HepG2 (cell line): Measurements from ENCODE around the gene NECTIN3. TPM values are rescaled to one million over a fixed set of nuclear protein-coding genes. Genes with fewer than 3 reads are reported as not detected.
A peak's percentile ranks its signal among the peaks of the same experiment; 100 is the strongest.

Source experiments
- GMEB1 ChIP-seq: sonication (generic); formaldehyde crosslinking; IDR thresholded peaks from 2 replicates; pipeline ENCODE4 v1.5.1; 2020; ENCODE audit warnings: missing genetic modification reagents, mild to moderate bottlenecking, borderline replicate concordance
- GZF1 ChIP-seq: sonication (generic); formaldehyde crosslinking; IDR thresholded peaks from 2 replicates; pipeline ENCODE4 v1.5.1; 2020; ENCODE audit warnings: mild to moderate bottlenecking, missing genetic modification reagents
- LBX2 ChIP-seq: sonication (generic); formaldehyde crosslinking; IDR thresholded peaks from 2 replicates; pipeline ENCODE4 v1.5.0; 2020; ENCODE audit warnings: missing genetic modification reagents, mild to moderate bottlenecking, borderline replicate concordance
- MXD1 ChIP-seq: sonication (generic); formaldehyde crosslinking; IDR thresholded peaks from 2 replicates; pipeline ENCODE4 v1.4.0; 2020; ENCODE audit warnings: mild to moderate bottlenecking, missing genetic modification reagents
- NFKB2 ChIP-seq: sonication (generic); formaldehyde crosslinking; IDR thresholded peaks from 2 replicates; pipeline ENCODE4 v1.4.0; 2020; ENCODE audit warnings: missing genetic modification reagents, borderline replicate concordance
- SRSF1 ChIP-seq: fragments of 200-400 bp; formaldehyde crosslinking; optimal IDR thresholded peaks from 2 replicates; pipeline ENCODE3; 2017; ENCODE audit warnings: mild to moderate bottlenecking, low read depth, low read length, moderate library complexity
- TAF1 ChIP-seq: sonication (generic); formaldehyde crosslinking; IDR thresholded peaks from 2 replicates; pipeline ENCODE4 v1.4.0; 2020; ENCODE audit warnings: missing genetic modification reagents
- TFDP2 ChIP-seq: sonication (generic); formaldehyde crosslinking; IDR thresholded peaks from 2 replicates; pipeline ENCODE4 v1.4.0; 2020; ENCODE audit warnings: missing genetic modification reagents
- TGIF2 ChIP-seq: IDR thresholded peaks from 2 replicates; pipeline ENCODE4 v1.6.1; 2016; ENCODE audit warnings: control low read depth, missing compliant biosample characterization
- ZNF124 ChIP-seq: sonication (generic); formaldehyde crosslinking; IDR thresholded peaks from 2 replicates; pipeline ENCODE4 v1.4.0; 2020; ENCODE audit warnings: missing genetic modification reagents
- ZNF30 ChIP-seq: sonication (generic); formaldehyde crosslinking; IDR thresholded peaks from 2 replicates; pipeline ENCODE4 v1.5.0; 2020; ENCODE audit warnings: mild to moderate bottlenecking, missing genetic modification reagents
- ZNF468 ChIP-seq: sonication (generic); formaldehyde crosslinking; IDR thresholded peaks from 2 replicates; pipeline ENCODE4 v1.8.0; 2022; ENCODE audit warnings: mild to moderate bottlenecking, moderate library complexity, missing genetic modification reagents
- ZNF720 ChIP-seq: sonication (generic); formaldehyde crosslinking; IDR thresholded peaks from 2 replicates; pipeline ENCODE4 v1.4.0; 2020; ENCODE audit warnings: missing genetic modification reagents
- ZNF737 ChIP-seq: sonication (generic); formaldehyde crosslinking; IDR thresholded peaks from 2 replicates; pipeline ENCODE4 v1.5.0; 2020; ENCODE audit warnings: missing genetic modification reagents, mild to moderate bottlenecking, borderline replicate concordance
- polyA plus RNA-seq, 8 experiments: library from polyadenylated mRNA; depleted of rRNA in 3 of 8; stranded (reverse) in 7 of 8; unstranded in 1 of 8; fragments of >200 nt; fragmentation: Illumina TruSeq in 4 of 8; extraction: Trizol in 4 of 8; gene quantifications; 2 replicates each; pipeline versions ENCODE4 v1.2.1 to v1.2.3, GENCODE V29; 2011 to 2016; ENCODE audit warnings: low read depth in 4 of 8, missing spikeins in 1 of 8, mixed read lengths in 1 of 8; ENCODE audit not compliant: insufficient read depth in 1 of 8
- total RNA-seq, 5 experiments: library from RNA; depleted of rRNA; stranded (reverse); fragments of >200 nt; fragmentation: Illumina TruSeq; extraction: Trizol; gene quantifications; 2 replicates each; pipeline ENCODE4 v1.2.3, GENCODE V29; 2016; ENCODE audit warnings: low read depth in 1 of 5
- TF ChIP-seq, protein P1 (sequence below): sonication (generic); formaldehyde crosslinking; IDR thresholded peaks from 2 replicates; pipeline ENCODE4 v1.8.0; 2022; ENCODE audit warnings: missing genetic modification reagents, low read depth, mild to moderate bottlenecking, borderline replicate concordance
- TF ChIP-seq, protein P2 (sequence below): sonication (generic); formaldehyde crosslinking; IDR thresholded peaks from 2 replicates; pipeline ENCODE4 v1.4.0; 2020; ENCODE audit warnings: missing genetic modification reagents
- TF ChIP-seq, protein P3 (sequence below): sonication (generic); formaldehyde crosslinking; IDR thresholded peaks from 2 replicates; pipeline ENCODE4 v1.4.0; 2020; ENCODE audit warnings: missing genetic modification reagents, borderline replicate concordance

NECTIN3 gene
- total and polyA plus RNA-seq, 2 of the 13 experiments (the other 11 are each of a cell fraction or from before 2014, with no cell fraction given), result 10.4 to 45.1 TPM

DNA sequence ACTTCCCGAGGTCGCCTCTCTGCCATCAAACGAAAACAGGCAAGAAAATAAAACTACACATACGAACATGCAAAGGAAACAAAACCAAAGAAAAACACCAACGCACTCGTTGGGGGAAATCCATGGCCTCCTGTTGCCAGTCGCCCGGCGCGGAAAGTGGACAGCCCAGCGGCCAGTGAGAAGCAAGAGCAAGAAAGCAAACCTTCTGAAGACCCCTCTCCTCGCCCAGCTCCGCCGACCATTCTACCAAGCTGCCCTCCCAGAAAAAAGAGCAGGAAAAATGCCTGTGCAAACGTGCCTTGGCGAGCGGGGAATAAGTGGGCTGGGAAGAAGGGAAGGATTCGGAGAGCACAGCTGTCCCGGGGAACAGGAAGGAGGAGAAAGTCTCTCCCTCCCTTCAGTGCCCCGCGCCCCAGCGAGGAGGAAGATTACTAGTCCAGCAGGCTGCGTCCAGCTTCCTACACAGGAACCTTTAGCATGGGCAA lies 802 bp upstream of the NECTIN3 start (continued):
- 0 out of 2 replicates have a peak, but pooled peaks have one; percentile 30 for TF ChIP-seq NFKB2 (CRISPR knock-in tag)
- TF ChIP-seq MXD1 (CRISPR knock-in tag), result peak; percentile 49; the same call in 1 of the 2 replicates
- TF ChIP-seq, protein P1, sequence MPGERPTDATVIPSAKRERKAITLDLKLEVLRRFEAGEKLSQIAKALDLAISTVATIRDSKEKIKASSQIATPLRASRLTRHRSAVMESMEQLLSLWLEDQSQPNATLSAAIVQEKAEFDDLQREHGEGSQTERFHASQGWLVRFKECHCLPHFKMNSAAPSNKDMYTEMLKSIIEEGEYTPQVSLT (CRISPR knock-in tag), result no peak
- TF ChIP-seq LBX2, result no peak
- TF ChIP-seq, protein P2, sequence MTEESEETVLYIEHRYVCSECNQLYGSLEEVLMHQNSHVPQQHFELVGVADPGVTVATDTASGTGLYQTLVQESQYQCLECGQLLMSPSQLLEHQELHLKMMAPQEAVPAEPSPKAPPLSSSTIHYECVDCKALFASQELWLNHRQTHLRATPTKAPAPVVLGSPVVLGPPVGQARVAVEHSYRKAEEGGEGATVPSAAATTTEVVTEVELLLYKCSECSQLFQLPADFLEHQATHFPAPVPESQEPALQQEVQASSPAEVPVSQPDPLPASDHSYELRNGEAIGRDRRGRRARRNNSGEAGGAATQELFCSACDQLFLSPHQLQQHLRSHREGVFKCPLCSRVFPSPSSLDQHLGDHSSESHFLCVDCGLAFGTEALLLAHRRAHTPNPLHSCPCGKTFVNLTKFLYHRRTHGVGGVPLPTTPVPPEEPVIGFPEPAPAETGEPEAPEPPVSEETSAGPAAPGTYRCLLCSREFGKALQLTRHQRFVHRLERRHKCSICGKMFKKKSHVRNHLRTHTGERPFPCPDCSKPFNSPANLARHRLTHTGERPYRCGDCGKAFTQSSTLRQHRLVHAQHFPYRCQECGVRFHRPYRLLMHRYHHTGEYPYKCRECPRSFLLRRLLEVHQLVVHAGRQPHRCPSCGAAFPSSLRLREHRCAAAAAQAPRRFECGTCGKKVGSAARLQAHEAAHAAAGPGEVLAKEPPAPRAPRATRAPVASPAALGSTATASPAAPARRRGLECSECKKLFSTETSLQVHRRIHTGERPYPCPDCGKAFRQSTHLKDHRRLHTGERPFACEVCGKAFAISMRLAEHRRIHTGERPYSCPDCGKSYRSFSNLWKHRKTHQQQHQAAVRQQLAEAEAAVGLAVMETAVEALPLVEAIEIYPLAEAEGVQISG (CRISPR knock-in tag), result peak; percentile 42; the same call in 1 of the 2 replicates
- peak; percentile 4 for TF ChIP-seq SRSF1
- no peak for TF ChIP-seq ZNF468 (CRISPR knock-in tag)
- TF ChIP-seq ZNF720 (CRISPR knock-in tag), result no peak
- no peak for TF ChIP-seq ZNF30 (CRISPR knock-in tag)
- TF ChIP-seq TAF1 (CRISPR knock-in tag), result peak; percentile 17; the same call in 1 of the 2 replicates
- TF ChIP-seq GMEB1, result no peak
- peak; percentile 29; the same call in 1 of the 2 replicates for TF ChIP-seq ZNF737 (CRISPR knock-in tag)
- no peak for TF ChIP-seq GZF1
- TF ChIP-seq, protein P3, sequence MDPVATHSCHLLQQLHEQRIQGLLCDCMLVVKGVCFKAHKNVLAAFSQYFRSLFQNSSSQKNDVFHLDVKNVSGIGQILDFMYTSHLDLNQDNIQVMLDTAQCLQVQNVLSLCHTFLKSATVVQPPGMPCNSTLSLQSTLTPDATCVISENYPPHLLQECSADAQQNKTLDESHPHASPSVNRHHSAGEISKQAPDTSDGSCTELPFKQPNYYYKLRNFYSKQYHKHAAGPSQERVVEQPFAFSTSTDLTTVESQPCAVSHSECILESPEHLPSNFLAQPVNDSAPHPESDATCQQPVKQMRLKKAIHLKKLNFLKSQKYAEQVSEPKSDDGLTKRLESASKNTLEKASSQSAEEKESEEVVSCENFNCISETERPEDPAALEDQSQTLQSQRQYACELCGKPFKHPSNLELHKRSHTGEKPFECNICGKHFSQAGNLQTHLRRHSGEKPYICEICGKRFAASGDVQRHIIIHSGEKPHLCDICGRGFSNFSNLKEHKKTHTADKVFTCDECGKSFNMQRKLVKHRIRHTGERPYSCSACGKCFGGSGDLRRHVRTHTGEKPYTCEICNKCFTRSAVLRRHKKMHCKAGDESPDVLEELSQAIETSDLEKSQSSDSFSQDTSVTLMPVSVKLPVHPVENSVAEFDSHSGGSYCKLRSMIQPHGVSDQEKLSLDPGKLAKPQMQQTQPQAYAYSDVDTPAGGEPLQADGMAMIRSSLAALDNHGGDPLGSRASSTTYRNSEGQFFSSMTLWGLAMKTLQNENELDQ (CRISPR knock-in tag), result no peak
- TF ChIP-seq TFDP2 (CRISPR knock-in tag), result no peak
- TF ChIP-seq ZNF124 (CRISPR knock-in tag), result no peak
- TF ChIP-seq TGIF2, result no peak
